Uterus (tissue), 2 donors: ENCODE data around the gene HMGXB3.

Source experiments
- CTCF ChIP-seq, 4 experiments: fragments of 200-600 bp in 2 of 4; fragments of 450-650 bp in 2 of 4; sonication (generic) in 2 of 4; IDR thresholded peaks; one replicate each; pipeline ENCODE4 v1.5.1; 2016 to 2019; ENCODE audit warnings: antibody characterized with exemption in 4 of 4, mild to moderate bottlenecking in 2 of 4, moderate library complexity in 1 of 4
- POLR2A ChIP-seq, 2 donors: fragments of 450-650 bp; IDR thresholded peaks; one replicate each; pipeline ENCODE4 v1.6.1; 2016; ENCODE audit warnings: antibody characterized with exemption in 2 of 2, mild to moderate bottlenecking in 1 of 2, moderate library complexity in 1 of 2

DNA sequence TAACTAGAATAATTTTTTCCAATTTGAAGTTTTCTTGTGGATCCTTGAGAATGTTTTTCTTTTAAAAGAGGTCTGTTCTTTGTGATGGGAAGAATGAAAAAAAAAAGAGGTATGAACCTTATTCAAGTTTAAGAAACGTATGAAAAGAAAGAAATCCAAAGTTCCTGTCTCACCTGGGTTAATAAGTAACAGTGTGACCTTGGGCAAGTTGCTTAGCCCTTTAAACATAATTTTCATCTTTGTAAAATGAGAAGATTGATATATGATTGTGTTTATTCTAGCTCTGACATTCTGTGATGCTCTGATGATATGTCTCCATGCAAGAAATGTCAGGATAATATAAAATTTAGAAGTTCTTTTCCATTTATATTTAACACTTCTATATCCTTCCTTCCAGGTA lies 20.6 kb upstream of the HMGXB3 start:
- TF ChIP-seq CTCF (IDR thresholded peaks at IDR 0.05), result no peak
- no peak for TF ChIP-seq POLR2A (IDR thresholded peaks at IDR 0.05)
